Activated naive CD8-positive, alpha-beta T cell treated with anti-CD3 and anti-CD28 coated beads for 36 hours (primary cell): ENCODE results near the gene SDS. TPM values are rescaled to one million over a fixed set of nuclear protein-coding genes. Genes with fewer than 3 reads are reported as not detected.

Experiments
- DNase-seq: peaks from one replicate; pipeline ENCODE4 v3.0.0; 2021
- H3K27ac Mint-ChIP-seq: one replicate; pipeline ENCODE4 v1.8.0; 2022; ENCODE audit warnings: mild to moderate bottlenecking, moderate library complexity, mixed read lengths
- H3K27me3 Mint-ChIP-seq: one replicate; pipeline ENCODE4 v1.8.0; 2022; ENCODE audit warnings: mild to moderate bottlenecking, mixed read lengths
- H3K36me3 Mint-ChIP-seq: one replicate; pipeline ENCODE4 v1.8.0; 2021; ENCODE audit warnings: mild to moderate bottlenecking, mixed read lengths
- H3K4me1 Mint-ChIP-seq: one replicate; pipeline ENCODE4 v1.8.0; 2021; ENCODE audit warnings: mixed read lengths
- H3K4me3 Mint-ChIP-seq: one replicate; pipeline ENCODE4 v1.8.0; 2022; ENCODE audit warnings: mild to moderate bottlenecking, moderate library complexity, mixed read lengths
- H3K9me3 Mint-ChIP-seq: one replicate; pipeline ENCODE4 v1.8.0; 2022; ENCODE audit warnings: mixed read lengths
- total RNA-seq, 2 experiments: library from RNA; stranded (reverse); gene quantifications; one replicate each; pipeline ENCODE4 v1.2.3, GENCODE V29; 2021

The SDS gene, protein sequence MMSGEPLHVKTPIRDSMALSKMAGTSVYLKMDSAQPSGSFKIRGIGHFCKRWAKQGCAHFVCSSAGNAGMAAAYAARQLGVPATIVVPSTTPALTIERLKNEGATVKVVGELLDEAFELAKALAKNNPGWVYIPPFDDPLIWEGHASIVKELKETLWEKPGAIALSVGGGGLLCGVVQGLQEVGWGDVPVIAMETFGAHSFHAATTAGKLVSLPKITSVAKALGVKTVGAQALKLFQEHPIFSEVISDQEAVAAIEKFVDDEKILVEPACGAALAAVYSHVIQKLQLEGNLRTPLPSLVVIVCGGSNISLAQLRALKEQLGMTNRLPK
- not detected for total RNA-seq

- Mint-ChIP-seq H3K27ac (no peak within 1 kb of the TSS), H3K4me3 (no peak within 1 kb of the TSS), H3K4me1 (no peaks in the 10 kb centered on the region), H3K27me3 (peaks cover 11% of the 10 kb centered on the region), H3K36me3 (no peaks in the 10 kb centered on the region), H3K9me3 (no peaks in the 10 kb centered on the region)
- DNase-seq, result no peak
Observed at GRCh38 chr12:113403435-113404415, at the start of gene SDS. Gene SDS (minus strand): TSS chr12:113403887. CDS start chr12:113399708, 4,179 bp downstream.

DNA sequence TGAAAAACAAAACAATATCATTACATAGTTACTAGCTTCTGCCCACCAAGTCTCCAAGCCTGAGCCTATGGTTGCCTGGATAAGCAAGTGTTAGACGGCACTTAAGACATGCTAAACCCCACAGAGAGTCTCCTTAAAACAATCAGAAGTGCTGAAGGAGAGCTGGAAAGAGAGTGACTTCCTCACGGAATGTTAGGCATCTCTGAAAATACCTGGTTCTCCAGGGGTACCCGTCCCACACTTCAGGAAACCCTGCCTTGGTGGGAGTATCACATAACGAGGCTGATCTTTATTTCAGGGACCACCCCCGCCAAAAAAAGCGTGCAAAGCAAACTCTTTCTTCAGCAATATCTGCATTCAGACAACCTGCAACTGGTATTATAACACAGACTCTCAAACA lies 49.6 kb upstream of the SDS start:
- Mint-ChIP-seq H3K27me3 (peaks cover 25% of the 10 kb centered on the region), H3K4me3 (no peak overlapping the region), H3K4me1 (no peaks in the 10 kb centered on the region), H3K9me3 (no peaks in the 10 kb centered on the region), H3K27ac (no peak overlapping the region), H3K36me3 (no peaks in the 10 kb centered on the region)
- DNase-seq, result no peak

GRCh38 chr12:113452458-113452857 lies 48.8 kb upstream of the SDS start:
- H3K4me1 Mint-ChIP-seq, result no peaks in the 10 kb centered on the region
- H3K4me3 Mint-ChIP-seq, result no peak overlapping the region
- H3K9me3 Mint-ChIP-seq, result no peaks in the 10 kb centered on the region
- no peak overlapping the region for H3K27ac Mint-ChIP-seq
- H3K36me3 Mint-ChIP-seq, result no peaks in the 10 kb centered on the region
- peaks cover 28% of the 10 kb centered on the region for H3K27me3 Mint-ChIP-seq
- DNase-seq, result no peak

DNA sequence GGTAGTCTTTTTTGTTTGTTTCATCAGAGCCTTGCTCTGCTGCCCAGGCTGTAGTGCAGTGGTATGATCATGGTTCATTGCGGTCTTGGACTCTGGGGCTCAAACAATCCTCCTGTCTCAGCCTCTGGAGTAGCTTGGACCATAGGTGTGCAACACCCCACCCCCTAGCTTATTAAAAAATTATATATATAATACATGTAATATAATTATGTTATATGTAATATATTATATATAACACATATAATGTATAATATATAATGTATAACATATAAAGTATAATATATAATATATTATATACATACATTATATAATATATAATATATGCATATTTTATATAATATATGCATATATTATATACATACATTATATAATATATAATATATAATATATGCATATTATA lies 46.2 kb upstream of the SDS start:
- Mint-ChIP-seq H3K9me3 (peaks cover 4% of the 10 kb centered on the region), H3K4me3 (no peak overlapping the region), H3K27ac (no peak overlapping the region), H3K36me3 (no peaks in the 10 kb centered on the region), H3K27me3 (peaks cover 39% of the 10 kb centered on the region), H3K4me1 (no peaks in the 10 kb centered on the region)
- DNase-seq, result no peak

DNA sequence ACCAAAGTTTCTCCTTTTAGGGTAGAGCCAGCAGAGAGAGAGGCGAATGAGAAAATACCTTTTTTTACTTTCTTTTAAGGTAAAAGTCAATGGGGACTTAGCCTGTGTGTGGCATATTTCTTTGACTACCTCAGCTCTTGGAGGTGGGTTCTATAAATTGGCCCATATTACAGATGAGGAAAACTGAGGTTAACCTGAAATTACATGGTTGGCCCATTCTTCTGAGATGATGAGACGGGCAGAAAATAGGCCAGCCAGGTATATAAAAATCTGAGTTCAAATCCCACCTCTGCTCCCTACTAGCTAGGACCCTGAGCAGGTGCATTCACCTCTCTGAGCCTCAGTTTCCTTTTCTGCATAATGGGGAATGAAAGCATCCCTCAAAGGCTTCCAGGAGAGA lies 45.6 kb upstream of the SDS start:
- no peaks in the 10 kb centered on the region for H3K36me3 Mint-ChIP-seq
- no peak overlapping the region for H3K27ac Mint-ChIP-seq
- no peak for DNase-seq
- H3K27me3 Mint-ChIP-seq, result peaks cover 42% of the 10 kb centered on the region
- H3K4me3 Mint-ChIP-seq, result no peak overlapping the region
- H3K4me1 Mint-ChIP-seq, result no peaks in the 10 kb centered on the region
- H3K9me3 Mint-ChIP-seq, result peaks cover 4% of the 10 kb centered on the region

DNA sequence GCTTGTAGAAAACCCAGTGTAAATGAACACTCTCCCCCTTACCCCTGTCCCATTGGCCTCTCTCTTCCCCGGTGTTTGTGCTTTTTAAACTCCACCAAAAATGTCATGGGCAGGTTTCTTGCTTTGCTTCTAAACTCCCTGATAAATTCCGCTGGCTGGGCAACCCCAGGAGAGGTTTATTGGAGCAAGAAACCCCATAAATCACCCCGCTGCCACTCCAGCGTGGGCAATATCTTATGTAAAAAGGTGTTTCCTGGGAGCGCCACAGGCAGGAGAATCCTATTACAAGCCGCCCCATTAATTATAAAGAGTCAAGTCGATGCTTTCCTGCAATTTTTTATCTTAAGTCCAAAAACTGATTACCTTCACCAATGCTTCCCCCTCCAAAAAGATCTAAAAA lies 45.2 kb upstream of the SDS start:
- DNase-seq, result no peak
- Mint-ChIP-seq H3K4me3 (no peak overlapping the region), H3K27me3 (peaks cover 42% of the 10 kb centered on the region), H3K4me1 (no peaks in the 10 kb centered on the region), H3K36me3 (no peaks in the 10 kb centered on the region), H3K27ac (no peak overlapping the region), H3K9me3 (peaks cover 4% of the 10 kb centered on the region)

DNA sequence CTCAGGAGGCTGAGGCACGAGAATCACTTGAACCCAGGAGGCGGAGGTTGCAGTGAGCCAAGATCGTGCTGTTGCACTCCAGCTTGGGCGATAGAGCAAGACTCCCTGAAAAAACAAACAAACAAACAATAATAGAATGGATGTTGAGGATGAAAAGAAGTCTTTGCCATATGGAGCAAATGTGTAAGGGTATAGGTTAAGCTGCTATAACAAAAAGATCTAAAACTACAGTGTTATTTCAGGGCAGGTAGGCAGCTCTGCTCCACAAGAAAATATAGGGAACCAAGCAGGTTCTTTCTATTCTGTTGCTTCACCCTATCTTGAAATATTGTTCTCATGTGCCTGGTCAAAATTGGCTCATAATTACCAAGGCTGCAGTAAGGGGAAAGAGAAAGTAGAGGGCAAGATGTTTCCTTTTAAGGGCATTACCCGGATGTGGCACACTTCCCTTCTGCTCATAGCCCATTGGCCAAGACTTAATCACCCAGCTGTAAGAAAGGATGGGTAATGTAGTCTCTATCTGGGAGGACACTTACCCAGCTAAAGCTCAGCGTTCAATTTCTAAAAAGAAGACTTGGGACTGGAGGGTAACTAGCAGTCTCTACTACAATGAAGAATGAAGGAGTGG lies 42.0 kb upstream of the SDS start:
- DNase-seq, result no peak
- peaks cover 4% of the 10 kb centered on the region for H3K9me3 Mint-ChIP-seq
- no peak overlapping the region for H3K4me3 Mint-ChIP-seq
- H3K27ac Mint-ChIP-seq, result no peak overlapping the region
- H3K4me1 Mint-ChIP-seq, result no peaks in the 10 kb centered on the region
- no peaks in the 10 kb centered on the region for H3K36me3 Mint-ChIP-seq
- H3K27me3 Mint-ChIP-seq, result peaks cover 36% of the 10 kb centered on the region

DNA sequence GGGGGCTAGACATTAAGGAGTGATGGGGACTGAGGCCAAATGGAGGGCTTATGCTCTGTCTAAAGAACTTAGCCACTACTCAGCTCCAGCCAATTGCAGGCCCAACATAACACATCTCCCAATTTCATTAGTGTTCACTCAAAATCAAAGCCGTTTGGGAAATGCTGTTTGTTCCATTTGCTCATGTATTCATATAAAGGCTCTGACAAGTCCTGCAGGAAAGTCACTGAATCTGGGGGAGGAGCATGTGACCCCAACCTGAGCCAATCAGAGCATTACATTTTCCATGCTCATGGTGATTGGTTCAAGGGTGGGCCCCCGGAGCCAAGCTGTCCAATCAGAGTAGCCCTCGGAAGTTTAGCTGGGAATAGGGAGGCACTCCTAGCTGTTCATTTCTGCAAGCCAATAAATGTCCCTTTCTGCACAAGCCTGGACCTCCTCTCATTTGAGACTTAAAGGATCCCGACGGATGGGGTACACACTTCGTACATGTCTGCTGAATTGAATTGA lies 39.4 kb upstream of the SDS start:
- Mint-ChIP-seq H3K27me3 (peaks cover 29% of the 10 kb centered on the region), H3K4me1 (no peaks in the 10 kb centered on the region), H3K27ac (no peak overlapping the region), H3K36me3 (no peaks in the 10 kb centered on the region), H3K9me3 (peaks cover 4% of the 10 kb centered on the region), H3K4me3 (no peak overlapping the region)
- no peak for DNase-seq

DNA sequence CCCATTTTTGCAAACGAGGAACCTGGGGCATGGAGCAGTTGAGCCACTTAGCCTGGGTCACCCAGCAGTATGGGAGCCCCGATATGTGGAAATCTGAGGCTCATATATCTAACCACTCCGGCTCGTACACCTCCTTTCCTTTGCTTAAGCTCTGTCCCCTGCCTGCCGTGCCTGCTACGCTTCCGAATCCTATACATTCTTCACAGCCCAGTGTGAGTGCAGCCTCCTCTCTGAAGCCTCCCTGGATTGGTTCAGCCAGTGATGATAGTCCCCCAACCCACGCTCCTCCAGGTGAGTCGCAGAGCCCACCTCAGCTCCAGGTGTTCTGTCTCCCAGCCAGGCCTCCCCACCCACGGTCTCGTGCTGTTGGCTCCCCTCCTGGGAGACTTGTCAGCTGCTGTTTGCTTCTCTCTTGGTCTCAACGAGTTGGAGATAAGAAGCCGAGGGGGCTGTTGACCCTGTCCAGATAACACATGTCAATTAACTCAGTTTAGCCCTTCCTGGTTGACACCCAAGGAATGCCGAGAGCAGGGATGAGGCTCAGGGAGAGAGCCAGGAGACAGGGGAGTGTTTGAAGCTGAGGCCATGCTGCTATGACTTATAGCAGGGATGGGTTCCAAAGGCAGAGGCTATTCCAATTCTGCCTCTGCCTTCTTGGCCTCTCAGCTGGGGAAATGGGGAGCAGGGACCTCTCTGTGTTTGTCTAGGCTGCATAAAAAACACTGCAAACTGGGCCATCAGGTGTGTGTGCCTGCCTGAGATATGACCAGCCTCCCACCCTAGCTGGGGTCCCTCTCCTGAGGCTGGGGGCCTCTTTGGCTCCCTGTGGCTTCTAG lies 37.5 kb upstream of the SDS start:
- no peak for DNase-seq
- H3K27ac Mint-ChIP-seq, result no peak overlapping the region
- H3K9me3 Mint-ChIP-seq, result peaks cover 4% of the 10 kb centered on the region
- no peaks in the 10 kb centered on the region for H3K4me1 Mint-ChIP-seq
- H3K36me3 Mint-ChIP-seq, result no peaks in the 10 kb centered on the region
- H3K27me3 Mint-ChIP-seq, result peaks cover 18% of the 10 kb centered on the region
- no peak overlapping the region for H3K4me3 Mint-ChIP-seq

DNA sequence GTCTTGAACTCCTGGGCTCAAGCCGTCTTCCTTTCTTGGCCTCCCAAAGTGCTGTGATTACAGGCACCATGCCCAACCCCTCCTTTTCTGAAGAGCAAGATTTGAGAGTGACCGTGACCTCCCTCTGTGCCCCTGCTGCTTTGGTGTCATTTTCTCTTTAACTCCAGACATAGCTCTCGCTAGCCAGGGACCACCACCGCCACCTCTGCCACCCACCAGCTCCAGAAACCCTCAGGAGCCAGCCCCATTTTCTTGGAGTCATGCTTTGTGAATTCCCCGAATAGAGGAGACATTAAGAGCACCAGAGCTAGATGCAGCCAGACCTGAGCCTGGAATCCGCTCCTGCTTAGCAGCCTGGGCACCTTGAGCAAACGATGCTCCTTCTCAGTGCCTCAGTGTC lies 36.6 kb upstream of the SDS start:
- Mint-ChIP-seq H3K9me3 (no peaks in the 10 kb centered on the region), H3K4me3 (no peak overlapping the region), H3K36me3 (no peaks in the 10 kb centered on the region), H3K27ac (no peak overlapping the region), H3K27me3 (peaks cover 11% of the 10 kb centered on the region), H3K4me1 (no peaks in the 10 kb centered on the region)
- no peak for DNase-seq

- no peak overlapping the region for H3K4me3 Mint-ChIP-seq
- no peak overlapping the region for H3K27ac Mint-ChIP-seq
- H3K27me3 Mint-ChIP-seq, result peaks cover 3% of the 10 kb centered on the region
- DNase-seq, result no peak
- no peaks in the 10 kb centered on the region for H3K9me3 Mint-ChIP-seq
- H3K4me1 Mint-ChIP-seq, result no peaks in the 10 kb centered on the region
- no peaks in the 10 kb centered on the region for H3K36me3 Mint-ChIP-seq
Observed at GRCh38 chr12:113439606-113440030, 35.9 kb upstream of the SDS start.

- Mint-ChIP-seq H3K36me3 (no peaks in the 10 kb centered on the region), H3K27me3 (peaks cover 3% of the 10 kb centered on the region), H3K4me3 (no peak overlapping the region), H3K4me1 (no peaks in the 10 kb centered on the region), H3K27ac (no peak overlapping the region), H3K9me3 (no peaks in the 10 kb centered on the region)
- no peak for DNase-seq
Observed at GRCh38 chr12:113439301-113439597, 35.6 kb upstream of the SDS start.

- H3K4me1 Mint-ChIP-seq, result no peaks in the 10 kb centered on the region
Observed at GRCh38 chr12:113438523-113439300, 35.0 kb upstream of the SDS start.

GRCh38 chr12:113437729-113438100 lies 34.0 kb upstream of the SDS start:
- H3K27me3 Mint-ChIP-seq, result peaks cover 3% of the 10 kb centered on the region
- H3K9me3 Mint-ChIP-seq, result no peaks in the 10 kb centered on the region
- no peaks in the 10 kb centered on the region for H3K4me1 Mint-ChIP-seq
- H3K27ac Mint-ChIP-seq, result no peak overlapping the region
- no peaks in the 10 kb centered on the region for H3K36me3 Mint-ChIP-seq
- no peak for DNase-seq
- H3K4me3 Mint-ChIP-seq, result no peak overlapping the region

More at GRCh38 chr12:113438523-113439300, 35.0 kb upstream of the SDS start:
- Mint-ChIP-seq H3K27ac (no peak overlapping the region), H3K4me3 (no peak overlapping the region), H3K27me3 (peaks cover 3% of the 10 kb centered on the region), H3K9me3 (no peaks in the 10 kb centered on the region), H3K36me3 (no peaks in the 10 kb centered on the region)
- DNase-seq, result no peak
